ENCODE results near the gene ARHGAP6.

ARHGAP6 gene

GRCh38 chrX:11557120-11557519, 108.6 kb downstream of the ARHGAP6 start:
- H3K9me3 ChIP-seq (ENCODE audit: control insufficient read depth in 1 of 2, low read length in 2 of 2): no peaks in the 10 kb centered on the region
- no peaks in the 10 kb centered on the region for H3K36me3 ChIP-seq (ENCODE audit: control insufficient read depth in 1 of 2, insufficient read depth in 2 of 2, low read length in 2 of 2)
- no peaks in the 10 kb centered on the region for H3K4me1 ChIP-seq (ENCODE audit: control insufficient read depth in 1 of 2, insufficient read depth in 2 of 2, low read length in 2 of 2)
- no peaks in the 10 kb centered on the region for H3K27me3 ChIP-seq (ENCODE audit: control insufficient read depth in 1 of 2, insufficient read depth in 2 of 2, low read length in 2 of 2)
- no peak overlapping the region for H3K27ac ChIP-seq (ENCODE audit: low read depth, low read length)
- no peak overlapping the region for H3K9ac ChIP-seq (ENCODE audit: low read depth in 1 of 2, low read length in 2 of 2)
- H3K4me3 ChIP-seq (ENCODE audit: low read depth in 1 of 2, low read length in 2 of 2): no peak overlapping the region

- H3K4me1 ChIP-seq (ENCODE audit: control insufficient read depth in 1 of 2, insufficient read depth in 2 of 2, low read length in 2 of 2): no peaks in the 10 kb centered on the region
- H3K9ac ChIP-seq (ENCODE audit: low read depth in 1 of 2, low read length in 2 of 2): no peak overlapping the region
- no peaks in the 10 kb centered on the region for H3K9me3 ChIP-seq (ENCODE audit: control insufficient read depth in 1 of 2, low read length in 2 of 2)
- no peaks in the 10 kb centered on the region for H3K36me3 ChIP-seq (ENCODE audit: control insufficient read depth in 1 of 2, insufficient read depth in 2 of 2, low read length in 2 of 2)
- no peak overlapping the region for H3K4me3 ChIP-seq (ENCODE audit: low read depth in 1 of 2, low read length in 2 of 2)
- H3K27me3 ChIP-seq (ENCODE audit: control insufficient read depth in 1 of 2, insufficient read depth in 2 of 2, low read length in 2 of 2): no peaks in the 10 kb centered on the region
- H3K27ac ChIP-seq (ENCODE audit: low read depth, low read length): no peak overlapping the region
Observed at GRCh38 chrX:11555759-11556158, 110.0 kb downstream of the ARHGAP6 start.

- no peaks in the 10 kb centered on the region for H3K4me1 ChIP-seq (ENCODE audit: control insufficient read depth in 1 of 2, insufficient read depth in 2 of 2, low read length in 2 of 2)
- H3K4me3 ChIP-seq (ENCODE audit: low read depth in 1 of 2, low read length in 2 of 2): no peak overlapping the region
- H3K36me3 ChIP-seq (ENCODE audit: control insufficient read depth in 1 of 2, insufficient read depth in 2 of 2, low read length in 2 of 2): no peaks in the 10 kb centered on the region
- no peak overlapping the region for H3K9ac ChIP-seq (ENCODE audit: low read depth in 1 of 2, low read length in 2 of 2)
- H3K9me3 ChIP-seq (ENCODE audit: control insufficient read depth in 1 of 2, low read length in 2 of 2): no peaks in the 10 kb centered on the region
- H3K27me3 ChIP-seq (ENCODE audit: control insufficient read depth in 1 of 2, insufficient read depth in 2 of 2, low read length in 2 of 2): no peaks in the 10 kb centered on the region
- H3K27ac ChIP-seq (ENCODE audit: low read depth, low read length): no peak overlapping the region
Observed at GRCh38 chrX:11553594-11553993, 112.1 kb downstream of the ARHGAP6 start.

- Histone ChIP-seq H3K9me3 (ENCODE audit: control insufficient read depth in 1 of 2, low read length in 2 of 2) (no peaks in the 10 kb centered on the region), H3K27me3 (ENCODE audit: control insufficient read depth in 1 of 2, insufficient read depth in 2 of 2, low read length in 2 of 2) (no peaks in the 10 kb centered on the region), H3K4me1 (ENCODE audit: control insufficient read depth in 1 of 2, insufficient read depth in 2 of 2, low read length in 2 of 2) (no peaks in the 10 kb centered on the region), H3K36me3 (ENCODE audit: control insufficient read depth in 1 of 2, insufficient read depth in 2 of 2, low read length in 2 of 2) (no peaks in the 10 kb centered on the region), H3K4me3 (ENCODE audit: low read depth in 1 of 2, low read length in 2 of 2) (no peak overlapping the region), H3K9ac (ENCODE audit: low read depth in 1 of 2, low read length in 2 of 2) (no peak overlapping the region), H3K27ac (ENCODE audit: low read depth, low read length) (no peak overlapping the region)
Observed at GRCh38 chrX:11551151-11551550, 114.6 kb downstream of the ARHGAP6 start.

- Histone ChIP-seq H3K9me3 (ENCODE audit: control insufficient read depth in 1 of 2, low read length in 2 of 2) (no peaks in the 10 kb centered on the region), H3K27ac (ENCODE audit: low read depth, low read length) (no peak overlapping the region), H3K9ac (ENCODE audit: low read depth in 1 of 2, low read length in 2 of 2) (no peak overlapping the region), H3K27me3 (ENCODE audit: control insufficient read depth in 1 of 2, insufficient read depth in 2 of 2, low read length in 2 of 2) (no peaks in the 10 kb centered on the region), H3K4me3 (ENCODE audit: low read depth in 1 of 2, low read length in 2 of 2) (no peak overlapping the region), H3K4me1 (ENCODE audit: control insufficient read depth in 1 of 2, insufficient read depth in 2 of 2, low read length in 2 of 2) (no peaks in the 10 kb centered on the region), H3K36me3 (ENCODE audit: control insufficient read depth in 1 of 2, insufficient read depth in 2 of 2, low read length in 2 of 2) (no peaks in the 10 kb centered on the region)
Observed at GRCh38 chrX:11546917-11547316, 118.8 kb downstream of the ARHGAP6 start.

- no peak overlapping the region for H3K27ac ChIP-seq (ENCODE audit: low read depth, low read length)
- H3K4me1 ChIP-seq (ENCODE audit: control insufficient read depth in 1 of 2, insufficient read depth in 2 of 2, low read length in 2 of 2): no peaks in the 10 kb centered on the region
- H3K36me3 ChIP-seq (ENCODE audit: control insufficient read depth in 1 of 2, insufficient read depth in 2 of 2, low read length in 2 of 2): no peaks in the 10 kb centered on the region
- H3K9me3 ChIP-seq (ENCODE audit: control insufficient read depth in 1 of 2, low read length in 2 of 2): no peaks in the 10 kb centered on the region
- no peak overlapping the region for H3K9ac ChIP-seq (ENCODE audit: low read depth in 1 of 2, low read length in 2 of 2)
- H3K4me3 ChIP-seq (ENCODE audit: low read depth in 1 of 2, low read length in 2 of 2): no peak overlapping the region
- no peaks in the 10 kb centered on the region for H3K27me3 ChIP-seq (ENCODE audit: control insufficient read depth in 1 of 2, insufficient read depth in 2 of 2, low read length in 2 of 2)
Observed at GRCh38 chrX:11543249-11543648, 122.5 kb downstream of the ARHGAP6 start.

- Histone ChIP-seq H3K36me3 (ENCODE audit: control insufficient read depth in 1 of 2, insufficient read depth in 2 of 2, low read length in 2 of 2) (no peaks in the 10 kb centered on the region), H3K9ac (ENCODE audit: low read depth in 1 of 2, low read length in 2 of 2) (no peak overlapping the region), H3K27ac (ENCODE audit: low read depth, low read length) (no peak overlapping the region), H3K4me1 (ENCODE audit: control insufficient read depth in 1 of 2, insufficient read depth in 2 of 2, low read length in 2 of 2) (no peaks in the 10 kb centered on the region), H3K9me3 (ENCODE audit: control insufficient read depth in 1 of 2, low read length in 2 of 2) (no peaks in the 10 kb centered on the region), H3K27me3 (ENCODE audit: control insufficient read depth in 1 of 2, insufficient read depth in 2 of 2, low read length in 2 of 2) (no peaks in the 10 kb centered on the region), H3K4me3 (ENCODE audit: low read depth in 1 of 2, low read length in 2 of 2) (no peak overlapping the region)
Observed at GRCh38 chrX:11541510-11541909, 124.2 kb downstream of the ARHGAP6 start.

GRCh38 chrX:11540532-11541377, 125.0 kb downstream of the ARHGAP6 start:
- Histone ChIP-seq H3K27me3 (ENCODE audit: control insufficient read depth in 1 of 2, insufficient read depth in 2 of 2, low read length in 2 of 2) (no peaks in the 10 kb centered on the region), H3K27ac (ENCODE audit: low read depth, low read length) (no peak overlapping the region), H3K4me3 (ENCODE audit: low read depth in 1 of 2, low read length in 2 of 2) (no peak overlapping the region), H3K9ac (ENCODE audit: low read depth in 1 of 2, low read length in 2 of 2) (no peak overlapping the region), H3K9me3 (ENCODE audit: control insufficient read depth in 1 of 2, low read length in 2 of 2) (no peaks in the 10 kb centered on the region), H3K36me3 (ENCODE audit: control insufficient read depth in 1 of 2, insufficient read depth in 2 of 2, low read length in 2 of 2) (no peaks in the 10 kb centered on the region), H3K4me1 (ENCODE audit: control insufficient read depth in 1 of 2, insufficient read depth in 2 of 2, low read length in 2 of 2) (no peaks in the 10 kb centered on the region)

GRCh38 chrX:11537141-11537540, 128.6 kb downstream of the ARHGAP6 start:
- Histone ChIP-seq H3K27me3 (ENCODE audit: control insufficient read depth in 1 of 2, insufficient read depth in 2 of 2, low read length in 2 of 2) (no peaks in the 10 kb centered on the region), H3K4me1 (ENCODE audit: control insufficient read depth in 1 of 2, insufficient read depth in 2 of 2, low read length in 2 of 2) (no peaks in the 10 kb centered on the region), H3K27ac (ENCODE audit: low read depth, low read length) (no peak overlapping the region), H3K9ac (ENCODE audit: low read depth in 1 of 2, low read length in 2 of 2) (no peak overlapping the region), H3K36me3 (ENCODE audit: control insufficient read depth in 1 of 2, insufficient read depth in 2 of 2, low read length in 2 of 2) (no peaks in the 10 kb centered on the region), H3K4me3 (ENCODE audit: low read depth in 1 of 2, low read length in 2 of 2) (no peak overlapping the region), H3K9me3 (ENCODE audit: control insufficient read depth in 1 of 2, low read length in 2 of 2) (no peaks in the 10 kb centered on the region)

GRCh38 chrX:11535156-11535919, 130.4 kb downstream of the ARHGAP6 start:
- H3K9ac ChIP-seq (ENCODE audit: low read depth in 1 of 2, low read length in 2 of 2): no peak overlapping the region
- H3K9me3 ChIP-seq (ENCODE audit: control insufficient read depth in 1 of 2, low read length in 2 of 2): no peaks in the 10 kb centered on the region
- H3K4me1 ChIP-seq (ENCODE audit: control insufficient read depth in 1 of 2, insufficient read depth in 2 of 2, low read length in 2 of 2): no peaks in the 10 kb centered on the region
- H3K4me3 ChIP-seq (ENCODE audit: low read depth in 1 of 2, low read length in 2 of 2): no peak overlapping the region
- H3K36me3 ChIP-seq (ENCODE audit: control insufficient read depth in 1 of 2, insufficient read depth in 2 of 2, low read length in 2 of 2): no peaks in the 10 kb centered on the region
- H3K27me3 ChIP-seq (ENCODE audit: control insufficient read depth in 1 of 2, insufficient read depth in 2 of 2, low read length in 2 of 2): no peaks in the 10 kb centered on the region
- no peak overlapping the region for H3K27ac ChIP-seq (ENCODE audit: low read depth, low read length)
